Head of caudate nucleus (tissue), 42 donors: ENCODE results near the gene OTUD4.
"Not testable (repeated sequence)": the region's sequence is repeated elsewhere in the genome, so short reads cannot be mapped to it uniquely, and the experiment has no call there.

Source experiments
- DNase-seq, 42 donors: peaks; one replicate each; pipeline versions ENCODE4 v3.0.0 to v3.0.0-alpha.2; 2020 to 2021; ENCODE audit warnings: mixed read lengths in 7 of 42
- intact Hi-C: fragments of 100-400 bp; cut with DNase I; formaldehyde crosslinking; loops from one replicate; pipeline ENCODE4 v1.15.0; 2022

Gene OTUD4

GRCh38 chr4:145136219-145136618 is 44.2 kb downstream of the OTUD4 start:
- intact Hi-C loops, DNase-seq: not testable (repeated sequence)

GRCh38 chr4:145132511-145133098 is 47.8 kb downstream of the OTUD4 start:
- intact Hi-C loops, result no loop called here
- peak in 4 of 42 donors; percentile 5 to 25 (median 12) for DNase-seq

GRCh38 chr4:145131848-145132247 is 48.5 kb downstream of the OTUD4 start:
- no peak for DNase-seq
- intact Hi-C loops, result no loop called here

- intact Hi-C loops, result no loop called here
- DNase-seq, result no peak
These were observed 49.5 kb downstream of the OTUD4 start for GRCh38 chr4:145130788-145131399.

- intact Hi-C loops, result no loop called here
- no peak for DNase-seq
These were observed 50.3 kb downstream of the OTUD4 start for GRCh38 chr4:145130130-145130529.

- DNase-seq, result no peak
- intact Hi-C loops, result no loop called here
These were observed 55.0 kb downstream of the OTUD4 start for GRCh38 chr4:145125396-145125795.

- intact Hi-C loops, result no loop called here
- no peak for DNase-seq
These were observed 72.3 kb downstream of the OTUD4 start for GRCh38 chr4:145108128-145108527.

- no peak for DNase-seq
- intact Hi-C loops, result no loop called here
These were observed 73.3 kb downstream of the OTUD4 start for GRCh38 chr4:145107126-145107525.

- DNase-seq, result no peak
- intact Hi-C loops, result no loop called here
These were observed 76.9 kb downstream of the OTUD4 start for GRCh38 chr4:145103496-145103895.

GRCh38 chr4:145102619-145103018 is 77.8 kb downstream of the OTUD4 start:
- no peak for DNase-seq
- intact Hi-C loops, result no loop called here

- intact Hi-C loops, result no loop called here
- DNase-seq, result no peak
These were observed 79.3 kb downstream of the OTUD4 start for GRCh38 chr4:145101091-145101490.

GRCh38 chr4:145099653-145100052 is 80.7 kb downstream of the OTUD4 start:
- DNase-seq, result no peak
- intact Hi-C loops, result loop anchor here (5.0 kb wide), 1 partner anchor 83 kb away; the partner anchor contains the start of gene OTUD4

- DNase-seq, result peak in 17 of 42 donors; percentile 15 to 66 (median 31)
- intact Hi-C loops, result loop anchor here (5.0 kb wide), 1 partner anchor 84 kb away; the partner anchor contains the start of gene OTUD4
These were observed 81.7 kb downstream of the OTUD4 start for GRCh38 chr4:145098675-145099037.

- intact Hi-C loops, result loop anchor here (5.0 kb wide), 1 partner anchor 84 kb away; the partner anchor contains the start of gene OTUD4
- DNase-seq, result peak; percentile 86 to 98 (median 94)
These were observed 82.3 kb downstream of the OTUD4 start, which contains the start of the genes ABCE1 and ANAPC10 for GRCh38 chr4:145097821-145098674. TSS of gene ABCE1 (plus strand) at chr4:145098311. CDS start at chr4:145104413, 6,102 bp downstream. TSS of gene ANAPC10 (minus strand) at chr4:145098196. CDS start at chr4:145096099, 2,097 bp downstream.

- intact Hi-C loops, result loop anchor here (5.0 kb wide), 1 partner anchor 85 kb away; the partner anchor contains the start of gene OTUD4
- DNase-seq, result no peak
These were observed 83.0 kb downstream of the OTUD4 start for GRCh38 chr4:145097331-145097820.

GRCh38 chr4:145093638-145094037 is 86.8 kb downstream of the OTUD4 start:
- intact Hi-C loops, result no loop called here
- DNase-seq, result no peak

- intact Hi-C loops, result no loop called here
- no peak for DNase-seq
These were observed 90.0 kb downstream of the OTUD4 start for GRCh38 chr4:145090380-145090779.

- no peak for DNase-seq
- intact Hi-C loops, result no loop called here
These were observed 96.3 kb downstream of the OTUD4 start for GRCh38 chr4:145083891-145084605.
